ENCODE results near the gene MMP20. TPM values are rescaled to one million over a fixed set of nuclear protein-coding genes. Genes with fewer than 3 reads are reported as not detected.

MMP20 gene, protein sequence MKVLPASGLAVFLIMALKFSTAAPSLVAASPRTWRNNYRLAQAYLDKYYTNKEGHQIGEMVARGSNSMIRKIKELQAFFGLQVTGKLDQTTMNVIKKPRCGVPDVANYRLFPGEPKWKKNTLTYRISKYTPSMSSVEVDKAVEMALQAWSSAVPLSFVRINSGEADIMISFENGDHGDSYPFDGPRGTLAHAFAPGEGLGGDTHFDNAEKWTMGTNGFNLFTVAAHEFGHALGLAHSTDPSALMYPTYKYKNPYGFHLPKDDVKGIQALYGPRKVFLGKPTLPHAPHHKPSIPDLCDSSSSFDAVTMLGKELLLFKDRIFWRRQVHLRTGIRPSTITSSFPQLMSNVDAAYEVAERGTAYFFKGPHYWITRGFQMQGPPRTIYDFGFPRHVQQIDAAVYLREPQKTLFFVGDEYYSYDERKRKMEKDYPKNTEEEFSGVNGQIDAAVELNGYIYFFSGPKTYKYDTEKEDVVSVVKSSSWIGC
- total RNA-seq (ENCODE audit: unreplicated experiment): not detected
- long read RNA-seq: 0 reads

DNA sequence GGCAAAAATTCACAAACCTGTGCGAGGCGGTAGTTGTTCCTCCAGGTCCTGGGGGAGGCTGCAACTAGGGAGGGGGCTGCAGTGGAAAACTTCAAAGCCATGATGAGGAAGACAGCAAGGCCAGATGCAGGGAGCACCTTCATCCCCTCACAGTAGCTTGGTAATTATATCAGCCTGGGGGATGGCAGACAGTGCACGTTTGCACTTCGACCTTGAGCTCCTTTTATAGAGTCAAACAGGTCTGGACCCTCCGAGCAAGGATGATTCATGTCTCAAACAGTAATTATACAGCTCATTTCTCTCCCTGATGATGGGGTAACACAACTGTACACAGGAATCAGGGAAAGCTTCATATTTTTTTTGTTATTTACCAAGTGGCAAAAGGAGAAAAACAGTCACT is at the start of gene MMP20:
Gene MMP20, minus strand, starts transcription at position 156 of the 400 bp plus-strand sequence. Its CDS starts 13 bp downstream, at position 143.
- TF ChIP-seq, protein P1, sequence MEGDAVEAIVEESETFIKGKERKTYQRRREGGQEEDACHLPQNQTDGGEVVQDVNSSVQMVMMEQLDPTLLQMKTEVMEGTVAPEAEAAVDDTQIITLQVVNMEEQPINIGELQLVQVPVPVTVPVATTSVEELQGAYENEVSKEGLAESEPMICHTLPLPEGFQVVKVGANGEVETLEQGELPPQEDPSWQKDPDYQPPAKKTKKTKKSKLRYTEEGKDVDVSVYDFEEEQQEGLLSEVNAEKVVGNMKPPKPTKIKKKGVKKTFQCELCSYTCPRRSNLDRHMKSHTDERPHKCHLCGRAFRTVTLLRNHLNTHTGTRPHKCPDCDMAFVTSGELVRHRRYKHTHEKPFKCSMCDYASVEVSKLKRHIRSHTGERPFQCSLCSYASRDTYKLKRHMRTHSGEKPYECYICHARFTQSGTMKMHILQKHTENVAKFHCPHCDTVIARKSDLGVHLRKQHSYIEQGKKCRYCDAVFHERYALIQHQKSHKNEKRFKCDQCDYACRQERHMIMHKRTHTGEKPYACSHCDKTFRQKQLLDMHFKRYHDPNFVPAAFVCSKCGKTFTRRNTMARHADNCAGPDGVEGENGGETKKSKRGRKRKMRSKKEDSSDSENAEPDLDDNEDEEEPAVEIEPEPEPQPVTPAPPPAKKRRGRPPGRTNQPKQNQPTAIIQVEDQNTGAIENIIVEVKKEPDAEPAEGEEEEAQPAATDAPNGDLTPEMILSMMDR (IDR thresholded peaks at IDR 0.05; ENCODE audit: unreplicated experiment): no peak
- no peaks in the 10 kb centered on the region for H3K4me1 Mint-ChIP-seq (ENCODE audit: unreplicated experiment)
- no peaks in the 10 kb centered on the region for H3K36me3 Mint-ChIP-seq (ENCODE audit: low read depth, unreplicated experiment)
- peaks cover 4% of the 10 kb centered on the region for H3K27me3 Mint-ChIP-seq (ENCODE audit: unreplicated experiment)
- no peaks in the 10 kb centered on the region for H3K9me3 Mint-ChIP-seq (ENCODE audit: unreplicated experiment)
- H3K4me3 Mint-ChIP-seq (ENCODE audit: unreplicated experiment): no peak within 1 kb of the TSS
- DNase-seq (ENCODE audit: low spot score): no peak
- no peak within 1 kb of the TSS for H3K27ac Mint-ChIP-seq (ENCODE audit: unreplicated experiment)

DNA sequence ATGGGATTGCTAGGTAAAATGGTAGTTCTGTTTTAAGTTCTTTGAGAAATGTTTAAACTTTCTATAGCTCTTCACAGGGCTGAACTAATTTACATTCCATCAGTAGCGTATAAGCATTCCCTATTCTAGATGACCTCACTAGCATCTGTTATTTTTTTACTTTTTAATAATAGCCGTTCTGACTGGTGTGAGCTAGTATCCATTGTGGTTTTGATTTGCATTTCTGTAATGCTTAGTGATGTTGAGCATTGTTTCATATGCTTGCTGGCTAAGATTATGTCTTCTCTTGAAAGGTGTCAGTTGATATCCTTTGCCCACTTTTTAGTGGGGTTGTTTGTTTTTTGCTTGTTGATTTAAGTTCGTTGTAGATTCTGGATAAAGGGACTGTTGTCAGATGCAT is 44.5 kb upstream of the MMP20 start:
- DNase-seq (ENCODE audit: low spot score): no peak
- TF ChIP-seq, protein P1 (IDR thresholded peaks at IDR 0.05; ENCODE audit: unreplicated experiment): no peak

DNA sequence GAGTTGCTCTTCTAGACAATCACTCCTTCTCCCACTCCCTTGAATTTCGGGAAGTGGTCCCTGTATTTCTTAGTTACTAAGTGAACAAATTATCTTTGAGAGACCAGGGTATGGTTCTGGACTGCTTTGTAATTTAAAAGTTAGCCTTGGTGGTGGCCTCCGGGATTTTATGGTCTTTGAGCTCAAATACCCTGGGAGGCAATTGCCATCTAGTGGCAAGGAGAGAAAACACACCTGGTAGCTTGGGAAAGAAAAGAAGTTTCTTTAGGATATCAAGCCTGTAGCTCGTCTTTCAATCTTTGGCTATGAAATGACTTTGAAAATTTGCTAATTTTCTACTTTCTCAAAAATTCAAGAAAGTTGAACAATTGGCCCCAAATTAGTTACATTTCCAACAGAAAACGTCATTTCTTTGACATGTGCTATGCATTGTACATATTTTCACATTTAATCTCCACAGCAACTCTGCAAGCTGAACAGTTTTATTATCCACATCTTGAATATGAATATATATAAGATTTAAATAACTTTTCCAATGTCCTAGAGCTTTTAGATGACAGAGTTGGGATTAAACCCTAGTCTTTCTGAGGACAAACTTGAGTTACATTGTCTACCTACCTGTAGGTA is 41.3 kb upstream of the MMP20 start:
- Mint-ChIP-seq H3K36me3 (ENCODE audit: low read depth, unreplicated experiment) (no peaks in the 10 kb centered on the region), H3K27me3 (ENCODE audit: unreplicated experiment) (no peaks in the 10 kb centered on the region)

More for the DNA sequence above, 44.5 kb upstream of the MMP20 start:
- no peaks in the 10 kb centered on the region for H3K9me3 Mint-ChIP-seq (ENCODE audit: unreplicated experiment)
- H3K4me1 Mint-ChIP-seq (ENCODE audit: unreplicated experiment): no peaks in the 10 kb centered on the region
- H3K4me3 Mint-ChIP-seq (ENCODE audit: unreplicated experiment): no peak overlapping the region
- no peak overlapping the region for H3K27ac Mint-ChIP-seq (ENCODE audit: unreplicated experiment)
- H3K36me3 Mint-ChIP-seq (ENCODE audit: low read depth, unreplicated experiment): no peaks in the 10 kb centered on the region
- no peaks in the 10 kb centered on the region for H3K27me3 Mint-ChIP-seq (ENCODE audit: unreplicated experiment)

DNA sequence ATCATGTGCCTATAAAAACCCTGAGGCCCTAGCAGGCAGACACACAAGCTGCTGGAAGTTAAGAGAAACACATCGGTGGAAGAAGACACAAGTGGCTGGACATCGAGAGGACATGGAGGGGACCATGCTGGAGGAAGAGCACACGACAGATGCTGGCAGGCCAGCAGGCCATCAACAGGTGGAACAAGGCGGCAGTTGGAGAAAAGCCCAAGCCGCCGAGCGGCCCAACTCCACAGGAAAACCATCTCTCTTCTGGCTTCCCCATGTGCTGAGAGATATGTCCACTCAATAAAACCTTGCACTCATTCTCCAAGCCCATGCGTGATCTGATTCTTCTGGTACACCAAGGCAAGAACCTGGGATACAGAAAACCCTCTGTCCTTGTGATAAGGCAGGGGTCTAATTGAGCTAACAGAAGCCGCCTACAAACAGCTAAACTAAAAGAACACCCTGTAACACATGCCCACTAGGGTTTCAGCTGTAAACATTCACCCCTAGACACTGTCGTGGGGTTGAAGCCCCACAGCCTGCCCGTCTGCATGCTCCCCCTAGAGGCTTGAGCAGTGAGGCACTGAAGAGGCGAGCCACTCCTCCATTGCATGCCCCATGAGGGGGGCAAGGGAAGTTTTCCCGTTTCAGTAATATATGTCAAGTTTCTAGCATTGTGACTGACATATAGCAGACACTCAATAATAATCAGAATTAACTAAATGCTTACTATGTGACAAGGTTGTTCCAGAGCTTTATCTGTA is 39.0 kb upstream of the MMP20 start:
- peak; percentile 12 for DNase-seq (ENCODE audit: low spot score)

More for the DNA sequence above, 41.3 kb upstream of the MMP20 start:
- Mint-ChIP-seq H3K4me1 (ENCODE audit: unreplicated experiment) (no peaks in the 10 kb centered on the region), H3K27ac (ENCODE audit: unreplicated experiment) (no peak overlapping the region), H3K9me3 (ENCODE audit: unreplicated experiment) (no peaks in the 10 kb centered on the region), H3K4me3 (ENCODE audit: unreplicated experiment) (no peak overlapping the region)
- no peak for DNase-seq (ENCODE audit: low spot score)
- TF ChIP-seq, protein P1 (IDR thresholded peaks at IDR 0.05; ENCODE audit: unreplicated experiment): peak; percentile 86

More for the DNA sequence above, 39.0 kb upstream of the MMP20 start:
- H3K36me3 Mint-ChIP-seq (ENCODE audit: low read depth, unreplicated experiment): no peaks in the 10 kb centered on the region
- H3K9me3 Mint-ChIP-seq (ENCODE audit: unreplicated experiment): no peaks in the 10 kb centered on the region
- no peaks in the 10 kb centered on the region for H3K27me3 Mint-ChIP-seq (ENCODE audit: unreplicated experiment)
- H3K27ac Mint-ChIP-seq (ENCODE audit: unreplicated experiment): no peak overlapping the region
- H3K4me1 Mint-ChIP-seq (ENCODE audit: unreplicated experiment): no peaks in the 10 kb centered on the region
- H3K4me3 Mint-ChIP-seq (ENCODE audit: unreplicated experiment): no peak overlapping the region
- TF ChIP-seq, protein P1 (IDR thresholded peaks at IDR 0.05; ENCODE audit: unreplicated experiment): peak; percentile 34

All from endothelial cell (in vitro differentiated cells).